GM21381 (cell line): ENCODE results near the gene DNTT.

ENCODE experiments used
- ATAC-seq: cut with Tn5 transposase; IDR thresholded peaks from one replicate; pipeline ENCODE4 v1.9.1; 2021; ENCODE audit warnings: mild to moderate bottlenecking, moderate library complexity; ENCODE audit not compliant: unreplicated experiment

Gene DNTT

DNA sequence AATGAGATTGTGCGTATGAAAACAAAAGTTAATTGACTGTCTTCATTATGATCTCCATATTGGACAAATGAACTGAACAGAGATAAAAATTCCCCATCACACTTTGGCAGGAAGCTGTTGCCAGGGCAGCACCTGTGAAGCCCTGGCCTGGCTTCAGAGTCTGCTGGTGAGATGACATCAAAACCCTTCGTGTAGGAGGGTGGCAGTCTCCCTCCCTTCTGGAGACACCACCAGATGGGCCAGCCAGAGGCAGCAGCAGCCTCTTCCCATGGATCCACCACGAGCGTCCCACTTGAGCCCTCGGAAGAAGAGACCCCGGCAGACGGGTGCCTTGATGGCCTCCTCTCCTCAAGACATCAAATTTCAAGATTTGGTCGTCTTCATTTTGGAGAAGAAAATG lies at the start of gene DNTT:
Gene DNTT (plus strand): TSS at position 205 of the 400 bp plus-strand sequence. CDS start 64 bp downstream, at position 269.
- no peak for ATAC-seq

DNA sequence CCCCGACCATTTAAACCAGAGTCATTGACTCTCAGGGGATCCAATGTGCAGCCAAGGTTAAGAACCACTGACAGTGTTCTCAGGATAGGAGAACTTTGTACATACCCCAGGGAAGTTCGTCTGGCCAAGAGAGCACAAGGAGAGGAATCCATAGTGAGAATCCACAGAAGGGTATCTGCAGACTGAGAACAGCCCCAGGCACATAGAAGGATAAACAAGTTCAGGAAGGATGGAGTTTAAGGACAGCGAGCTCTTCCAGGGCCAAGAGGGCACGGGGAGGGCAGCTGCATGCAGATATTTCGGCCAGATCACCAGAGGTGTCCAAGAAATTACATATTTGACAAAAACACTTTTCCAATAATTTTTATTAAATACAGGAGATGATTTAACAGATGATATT lies 49.3 kb upstream of the DNTT start:
- no peak for ATAC-seq

DNA sequence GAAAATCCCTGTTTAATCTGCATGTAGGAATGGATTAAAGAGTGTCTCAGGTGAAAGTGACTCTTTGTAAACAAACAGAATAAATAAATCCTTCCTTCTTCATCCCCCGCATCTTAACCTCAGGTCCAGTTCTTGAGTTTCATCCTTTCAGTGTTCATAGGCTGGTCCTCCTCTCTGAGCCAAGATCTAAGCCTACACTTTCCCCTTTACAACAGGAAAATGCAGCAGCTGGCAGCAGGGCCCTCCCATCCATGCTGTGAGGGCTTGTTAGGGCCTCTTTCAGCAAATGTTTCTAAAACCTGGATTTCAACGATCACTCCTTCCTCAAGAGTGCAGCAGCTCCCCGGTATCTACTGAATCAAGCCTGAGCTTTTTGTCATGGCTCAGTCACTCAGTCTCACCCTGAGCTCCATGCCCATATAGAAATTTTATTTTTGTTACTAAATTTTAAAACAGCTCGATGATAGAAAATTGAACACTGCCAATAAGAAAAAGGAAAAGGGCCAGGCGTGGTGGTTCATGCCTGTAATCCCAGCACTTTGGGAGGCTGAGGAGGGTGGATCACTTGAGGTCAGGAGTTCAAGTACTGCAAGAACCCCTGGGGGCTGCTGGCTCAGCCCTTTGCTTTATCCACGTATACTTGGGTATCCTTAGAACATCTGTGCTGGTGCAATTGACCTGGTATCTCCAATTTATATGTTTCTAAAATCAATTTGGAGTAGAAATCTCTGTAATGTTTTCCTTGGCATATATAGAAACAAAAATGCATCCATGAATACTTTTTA lies 48.5 kb upstream of the DNTT start:
- no peak for ATAC-seq

GRCh38 chr10:96257944-96258343 lies 46.3 kb upstream of the DNTT start:
- ATAC-seq: no peak

GRCh38 chr10:96259150-96259549 lies 45.1 kb upstream of the DNTT start:
- no peak for ATAC-seq

DNA sequence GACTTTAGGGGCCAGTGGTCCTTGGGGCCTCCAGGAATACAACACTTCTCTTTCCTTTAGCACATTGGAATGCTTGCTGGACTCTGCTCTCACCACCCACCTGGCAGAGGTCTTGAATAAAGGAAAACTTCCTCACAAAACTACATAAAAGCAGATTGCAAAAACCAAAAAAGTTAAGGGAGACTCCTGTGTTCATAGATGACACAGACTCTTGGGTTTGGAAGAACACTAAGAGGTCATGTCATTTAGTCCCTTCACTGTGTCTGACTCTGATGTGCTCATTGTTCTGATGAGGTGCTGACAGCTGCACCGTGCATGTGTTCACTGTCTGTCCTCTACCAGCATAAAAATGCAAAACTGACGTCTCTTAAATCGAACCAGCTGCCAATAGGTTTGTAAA lies 44.2 kb upstream of the DNTT start:
- ATAC-seq: no peak

DNA sequence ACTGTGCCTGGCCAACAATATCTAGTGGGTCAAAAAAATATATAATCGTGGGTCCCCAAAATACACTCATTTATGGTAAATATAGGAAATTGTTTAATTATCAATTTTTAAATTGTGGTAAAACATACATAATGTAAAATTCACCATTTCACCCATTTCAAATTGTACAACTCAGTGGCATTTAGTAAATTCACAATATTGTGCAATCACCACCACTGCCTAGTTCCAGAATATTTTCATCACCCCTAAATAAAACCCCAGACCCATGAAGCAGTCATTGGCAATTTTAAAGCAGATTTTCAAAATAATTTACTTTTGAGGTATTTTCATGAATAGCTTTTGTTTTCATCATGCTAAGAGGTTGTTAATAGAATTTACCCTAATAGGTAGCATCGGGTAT lies 43.1 kb upstream of the DNTT start:
- ATAC-seq: no peak

DNA sequence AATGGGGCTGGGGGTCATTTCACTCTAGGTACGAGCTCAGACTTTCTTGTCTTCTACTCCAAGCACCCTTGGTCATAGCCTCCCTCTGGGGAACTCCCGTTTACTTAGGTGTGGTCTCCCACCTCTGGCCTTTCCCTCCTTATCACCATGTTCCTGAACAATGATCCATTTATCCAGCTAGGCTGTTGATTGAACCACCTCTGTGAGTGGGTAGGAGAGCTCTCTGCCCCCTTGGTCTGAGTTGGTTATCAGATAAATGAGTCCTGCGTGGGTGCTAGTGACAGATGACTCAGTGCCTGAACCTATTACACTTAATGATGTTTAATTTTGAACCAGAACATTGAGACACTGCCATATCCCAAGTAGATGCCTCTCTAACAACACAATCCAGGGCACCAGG lies 42.3 kb upstream of the DNTT start:
- ATAC-seq: no peak

- no peak for ATAC-seq
Measured at GRCh38 chr10:96263176-96263575, 41.1 kb upstream of the DNTT start.

DNA sequence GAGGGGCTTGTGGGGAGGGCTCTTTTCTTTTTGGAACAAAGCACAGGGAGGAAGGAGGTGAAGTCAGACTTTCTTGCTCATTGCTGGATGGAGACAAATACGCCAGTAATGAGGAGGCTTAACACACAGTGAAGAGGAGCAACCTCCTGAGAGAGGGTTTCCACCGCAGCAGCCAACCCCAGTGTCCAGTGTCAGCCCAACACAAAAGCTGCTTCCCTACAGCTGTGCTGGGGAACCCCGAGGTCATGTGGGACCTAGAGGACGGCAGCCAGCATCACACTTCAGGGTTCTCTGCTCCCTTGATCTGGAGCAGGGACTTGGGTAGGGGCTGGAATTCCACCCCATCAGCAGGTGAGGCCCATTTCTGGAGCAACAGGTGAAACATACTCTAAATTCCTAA lies 40.6 kb upstream of the DNTT start:
- no peak for ATAC-seq

- no peak for ATAC-seq
Measured at GRCh38 chr10:96264938-96265337, 39.3 kb upstream of the DNTT start.

- no peak for ATAC-seq
Measured at GRCh38 chr10:96266118-96266770, 38.0 kb upstream of the DNTT start.

DNA sequence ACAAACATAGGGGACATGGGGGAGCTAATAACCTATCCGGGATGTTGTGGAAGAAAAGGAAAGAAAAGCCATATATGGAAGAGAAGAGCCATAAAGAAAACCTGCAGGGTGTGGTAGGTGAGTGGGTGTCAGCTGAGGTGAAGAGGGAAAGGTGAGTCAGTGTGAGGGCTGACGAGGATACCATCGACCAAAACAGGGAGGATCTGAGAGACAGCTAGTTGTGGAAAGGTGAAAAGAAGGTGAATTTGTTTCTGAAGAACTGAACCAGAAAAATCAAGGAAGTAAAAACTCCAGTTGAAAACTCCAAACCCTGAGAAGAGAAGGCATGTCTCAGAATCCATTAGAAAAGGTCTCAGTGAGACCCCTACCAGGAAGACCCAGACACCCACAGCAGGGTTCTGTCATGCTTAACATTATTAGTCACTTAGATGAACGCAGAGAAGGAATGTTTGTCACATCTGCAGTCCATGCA lies 37.0 kb upstream of the DNTT start:
- no peak for ATAC-seq

GRCh38 chr10:96268341-96268909 lies 35.8 kb upstream of the DNTT start:
- no peak for ATAC-seq

DNA sequence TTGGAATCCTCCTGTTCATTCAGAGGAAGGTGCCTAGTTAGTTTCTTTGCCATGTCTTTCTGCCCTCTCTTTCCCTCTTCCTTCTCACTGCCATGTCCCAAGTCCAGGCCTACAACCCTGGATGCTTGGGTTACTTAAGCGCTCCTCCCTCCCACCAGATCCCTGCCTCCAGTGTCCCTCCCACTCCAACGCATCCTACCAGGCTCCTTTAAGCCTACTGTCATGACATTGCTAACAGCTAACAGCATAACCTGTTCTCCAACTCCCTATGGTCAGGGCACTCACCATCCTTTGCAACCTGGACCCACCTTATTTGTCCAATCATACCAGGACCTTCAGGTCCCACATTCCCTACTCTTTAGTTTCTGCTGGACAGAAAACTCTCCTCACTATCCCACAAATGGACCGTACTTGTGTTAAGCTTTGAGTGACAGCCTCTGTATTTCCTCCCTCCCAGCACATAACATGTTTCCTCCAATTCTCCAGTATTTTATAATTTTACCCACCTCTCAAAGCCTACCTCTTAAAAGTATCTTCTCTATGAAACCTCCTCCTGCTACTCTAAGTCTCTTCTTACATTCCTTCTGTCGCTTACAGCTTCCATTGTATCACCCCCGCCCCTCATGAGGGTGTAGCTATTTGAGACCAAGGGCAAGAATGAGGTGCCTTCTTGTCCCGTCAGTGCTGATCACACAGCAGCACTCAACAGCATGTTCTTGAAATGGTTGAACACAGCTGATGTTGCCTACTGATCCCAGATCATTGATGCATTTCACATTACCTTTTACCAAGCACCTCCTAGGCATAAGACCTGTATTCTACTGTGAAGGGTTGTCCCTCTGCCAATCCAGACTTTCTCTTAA lies 34.6 kb upstream of the DNTT start:
- ATAC-seq: no peak

DNA sequence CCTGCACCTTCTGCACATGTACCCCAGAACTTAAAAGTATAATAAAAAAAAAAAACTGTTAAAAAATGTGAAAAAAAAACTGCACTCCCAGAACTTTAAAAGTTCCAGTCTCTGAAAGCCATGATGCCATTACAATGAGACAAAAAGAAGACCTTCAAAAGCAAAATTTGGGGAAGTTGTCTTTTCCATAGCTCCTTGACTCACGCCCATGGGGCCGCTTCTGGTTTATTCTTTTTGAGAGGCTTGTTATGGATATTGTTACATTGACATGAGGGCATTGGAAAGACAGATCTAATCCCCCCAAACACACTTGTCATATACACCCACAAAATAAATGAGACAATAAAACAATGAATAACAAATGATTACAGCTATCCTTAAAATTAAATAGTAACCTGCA lies 33.7 kb upstream of the DNTT start:
- ATAC-seq: no peak

DNA sequence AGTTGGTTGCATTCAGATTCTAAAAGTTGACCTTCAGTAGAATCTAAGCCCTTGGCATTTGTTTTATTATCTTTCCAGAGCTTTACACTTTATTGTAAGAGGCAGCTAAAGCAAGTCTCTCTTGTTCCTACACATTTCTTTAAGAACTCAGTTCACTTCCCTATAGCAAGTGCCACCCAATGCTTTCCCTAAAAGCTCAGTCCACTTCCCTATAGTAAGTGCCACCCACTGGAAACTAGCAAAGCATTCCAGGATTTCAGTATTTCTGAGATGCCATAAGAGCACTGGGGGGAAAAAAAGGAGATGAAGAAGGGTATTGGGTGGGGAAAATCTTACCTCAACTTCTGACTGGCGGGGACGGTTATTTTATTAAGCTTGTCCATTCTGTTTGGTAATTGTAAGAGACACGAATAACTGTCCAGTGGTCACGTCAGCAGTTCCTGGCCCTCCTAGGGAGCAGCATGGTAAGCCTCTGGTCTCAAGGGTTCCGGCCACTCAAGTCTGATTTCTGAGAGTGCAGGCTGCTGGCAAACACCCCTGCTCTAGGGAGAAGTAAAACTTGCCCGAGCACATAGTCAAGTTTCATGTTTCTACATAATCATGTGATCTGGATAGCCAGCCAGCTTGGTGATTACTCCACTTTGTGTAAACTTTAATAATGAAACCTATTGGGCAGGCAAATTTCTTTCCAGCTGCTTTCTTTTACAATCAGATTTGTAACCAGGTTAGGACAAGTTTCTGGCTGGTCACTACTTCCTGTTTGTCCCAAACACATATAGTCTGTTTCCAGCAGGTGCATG lies 33.0 kb upstream of the DNTT start, which contains the start of gene BLNK:
Gene BLNK (minus strand): TSS at position 554 of the 800 bp plus-strand sequence. CDS start 171 bp downstream, at position 383.
- ATAC-seq: peak; percentile 56

DNA sequence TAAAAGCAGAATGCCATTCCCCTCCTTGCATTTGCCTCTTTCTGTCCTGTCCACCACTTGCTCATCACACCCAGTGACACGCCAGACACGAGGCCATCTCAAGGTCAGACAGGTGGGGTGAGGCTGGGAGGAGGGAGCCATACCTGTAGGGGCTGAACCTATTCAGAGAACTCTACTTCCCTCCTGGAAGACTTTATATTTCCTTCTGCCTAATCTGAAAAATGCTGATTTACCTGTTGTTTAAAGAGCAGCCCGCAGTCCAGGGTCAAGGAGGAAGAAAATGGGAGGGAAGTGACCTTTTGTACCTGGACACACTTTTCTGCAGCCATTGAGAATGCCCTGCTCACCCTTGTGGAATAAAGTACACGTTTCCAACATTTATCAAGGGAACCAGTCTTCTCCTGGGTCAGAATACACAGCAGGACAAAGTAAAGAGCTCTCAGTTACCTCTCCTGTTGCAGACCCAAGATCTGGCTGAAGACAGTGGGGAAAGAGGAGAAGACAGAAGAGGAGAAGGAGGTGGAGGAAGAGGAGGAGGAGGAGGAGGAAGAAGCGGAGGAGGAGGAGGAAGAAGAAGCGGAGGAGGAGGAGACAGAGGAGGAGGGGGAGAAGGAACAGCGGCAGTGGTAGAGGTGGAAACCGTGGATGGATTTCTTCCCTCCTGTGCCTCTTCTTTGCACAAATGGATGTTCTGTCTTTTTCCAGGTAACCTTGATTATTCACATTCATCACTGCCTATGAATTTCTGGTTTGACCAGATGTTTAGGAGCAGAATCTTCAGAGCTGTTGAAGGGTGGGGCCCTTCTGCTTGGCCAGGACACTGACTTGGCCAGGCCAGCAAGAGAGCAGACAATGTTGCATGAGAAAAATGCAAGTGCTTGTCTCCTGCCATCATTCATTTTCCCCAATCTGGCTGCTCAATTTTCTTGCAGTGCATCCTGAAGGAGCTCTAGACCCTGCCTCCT lies 31.6 kb upstream of the DNTT start:
- no peak for ATAC-seq
